GM12865 (cell line): ENCODE results near the gene HOXB13.

ENCODE experiments used
- DNase-seq: peaks from one replicate; pipeline ENCODE4 v3.0.0; 2010; ENCODE audit warnings: low read depth
- H3K4me3 ChIP-seq: 2 replicates; pipeline ENCODE4 v1.5.1; 2011; ENCODE audit warnings: mild to moderate bottlenecking, low read depth, low read length, control low read depth
- TF ChIP-seq, protein P1 (sequence below): IDR thresholded peaks from 2 replicates; pipeline ENCODE4 v1.5.1; 2011; ENCODE audit warnings: low read length, control low read depth, low read depth, inconsistent platforms; ENCODE audit not compliant: insufficient read depth; ENCODE audit errors: missing control alignments

The HOXB13 gene

GRCh38 chr17:48731355-48731754 is 2.8 kb upstream of the HOXB13 start:
- no peak for DNase-seq
- TF ChIP-seq, protein P1, sequence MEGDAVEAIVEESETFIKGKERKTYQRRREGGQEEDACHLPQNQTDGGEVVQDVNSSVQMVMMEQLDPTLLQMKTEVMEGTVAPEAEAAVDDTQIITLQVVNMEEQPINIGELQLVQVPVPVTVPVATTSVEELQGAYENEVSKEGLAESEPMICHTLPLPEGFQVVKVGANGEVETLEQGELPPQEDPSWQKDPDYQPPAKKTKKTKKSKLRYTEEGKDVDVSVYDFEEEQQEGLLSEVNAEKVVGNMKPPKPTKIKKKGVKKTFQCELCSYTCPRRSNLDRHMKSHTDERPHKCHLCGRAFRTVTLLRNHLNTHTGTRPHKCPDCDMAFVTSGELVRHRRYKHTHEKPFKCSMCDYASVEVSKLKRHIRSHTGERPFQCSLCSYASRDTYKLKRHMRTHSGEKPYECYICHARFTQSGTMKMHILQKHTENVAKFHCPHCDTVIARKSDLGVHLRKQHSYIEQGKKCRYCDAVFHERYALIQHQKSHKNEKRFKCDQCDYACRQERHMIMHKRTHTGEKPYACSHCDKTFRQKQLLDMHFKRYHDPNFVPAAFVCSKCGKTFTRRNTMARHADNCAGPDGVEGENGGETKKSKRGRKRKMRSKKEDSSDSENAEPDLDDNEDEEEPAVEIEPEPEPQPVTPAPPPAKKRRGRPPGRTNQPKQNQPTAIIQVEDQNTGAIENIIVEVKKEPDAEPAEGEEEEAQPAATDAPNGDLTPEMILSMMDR: no peak
- H3K4me3 ChIP-seq: no peak overlapping the region

GRCh38 chr17:48730240-48730550 is 1.6 kb upstream of the HOXB13 start:
- no peak for DNase-seq
- no peak overlapping the region for H3K4me3 ChIP-seq
- TF ChIP-seq, protein P1: no peak

GRCh38 chr17:48729335-48730239 is 1.0 kb upstream of the HOXB13 start:
- H3K4me3 ChIP-seq: no peak overlapping the region
- DNase-seq: no peak
- TF ChIP-seq, protein P1: no peak

- no peak overlapping the region for H3K4me3 ChIP-seq
- no peak for DNase-seq
- TF ChIP-seq, protein P1: no peak
Measured at GRCh38 chr17:48727415-48728175, 955 bp downstream of the HOXB13 start.

DNA sequence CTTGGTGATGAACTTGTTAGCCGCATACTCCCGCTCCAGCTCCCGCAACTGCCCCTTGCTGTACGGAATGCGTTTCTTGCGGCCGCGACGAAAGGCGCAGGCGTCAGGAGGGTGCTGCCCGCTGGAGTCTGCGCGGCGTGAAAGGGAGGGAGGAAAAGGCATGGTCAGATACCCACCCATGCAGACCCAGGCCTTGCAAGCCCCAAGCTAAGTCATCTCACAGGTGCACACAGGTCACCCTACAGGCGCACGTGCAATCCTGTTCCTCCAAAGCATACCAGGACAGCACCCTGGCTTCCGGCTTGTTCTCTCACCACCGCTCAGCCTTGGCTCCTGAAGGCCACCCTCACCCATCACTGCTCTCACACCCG is 1.6 kb downstream of the HOXB13 start:
- no peak for DNase-seq
- TF ChIP-seq, protein P1: no peak
- no peak overlapping the region for H3K4me3 ChIP-seq

- H3K4me3 ChIP-seq: no peak overlapping the region
- no peak for DNase-seq
- TF ChIP-seq, protein P1: no peak
Measured at GRCh38 chr17:48726114-48726915, 2.2 kb downstream of the HOXB13 start.
